MM.1S (cell line): ENCODE data around the gene GAS2L1.

Source experiments
- CTCF ChIP-seq: fragments of 300-600 bp; sonication (generic); IDR thresholded peaks from 2 replicates; pipeline ENCODE4 v1.5.1; 2016; ENCODE audit warnings: antibody characterized with exemption, low read length, mixed read lengths
- EZH2 ChIP-seq: fragments of 300-600 bp; sonication (generic); optimal IDR thresholded peaks from 2 replicates; pipeline ENCODE3; 2017; ENCODE audit warnings: low read depth, mild to moderate bottlenecking, antibody characterized with exemption, low read length, mixed read lengths
- EZH2phosphoT487 ChIP-seq: fragments of 300-600 bp; sonication (generic); IDR thresholded peaks from 2 replicates; pipeline ENCODE4 v1.6.1; 2018; ENCODE audit warnings: antibody characterized with exemption, low read length

- TF ChIP-seq EZH2 (no peak), EZH2phosphoT487 (no peak), CTCF (no peak)
Measured at GRCh38 chr22:29305836-29306174, 645 bp upstream of the GAS2L1 start.
